ENCODE data around the gene CBLN1.

- no peak for TF ChIP-seq CTCF (IDR thresholded peaks at IDR 0.05)
- TF ChIP-seq AFF4 (CRISPR knock-in tag; IDR thresholded peaks at IDR 0.05; ENCODE audit: borderline replicate concordance), result no peak
- TF ChIP-seq, protein P1, sequence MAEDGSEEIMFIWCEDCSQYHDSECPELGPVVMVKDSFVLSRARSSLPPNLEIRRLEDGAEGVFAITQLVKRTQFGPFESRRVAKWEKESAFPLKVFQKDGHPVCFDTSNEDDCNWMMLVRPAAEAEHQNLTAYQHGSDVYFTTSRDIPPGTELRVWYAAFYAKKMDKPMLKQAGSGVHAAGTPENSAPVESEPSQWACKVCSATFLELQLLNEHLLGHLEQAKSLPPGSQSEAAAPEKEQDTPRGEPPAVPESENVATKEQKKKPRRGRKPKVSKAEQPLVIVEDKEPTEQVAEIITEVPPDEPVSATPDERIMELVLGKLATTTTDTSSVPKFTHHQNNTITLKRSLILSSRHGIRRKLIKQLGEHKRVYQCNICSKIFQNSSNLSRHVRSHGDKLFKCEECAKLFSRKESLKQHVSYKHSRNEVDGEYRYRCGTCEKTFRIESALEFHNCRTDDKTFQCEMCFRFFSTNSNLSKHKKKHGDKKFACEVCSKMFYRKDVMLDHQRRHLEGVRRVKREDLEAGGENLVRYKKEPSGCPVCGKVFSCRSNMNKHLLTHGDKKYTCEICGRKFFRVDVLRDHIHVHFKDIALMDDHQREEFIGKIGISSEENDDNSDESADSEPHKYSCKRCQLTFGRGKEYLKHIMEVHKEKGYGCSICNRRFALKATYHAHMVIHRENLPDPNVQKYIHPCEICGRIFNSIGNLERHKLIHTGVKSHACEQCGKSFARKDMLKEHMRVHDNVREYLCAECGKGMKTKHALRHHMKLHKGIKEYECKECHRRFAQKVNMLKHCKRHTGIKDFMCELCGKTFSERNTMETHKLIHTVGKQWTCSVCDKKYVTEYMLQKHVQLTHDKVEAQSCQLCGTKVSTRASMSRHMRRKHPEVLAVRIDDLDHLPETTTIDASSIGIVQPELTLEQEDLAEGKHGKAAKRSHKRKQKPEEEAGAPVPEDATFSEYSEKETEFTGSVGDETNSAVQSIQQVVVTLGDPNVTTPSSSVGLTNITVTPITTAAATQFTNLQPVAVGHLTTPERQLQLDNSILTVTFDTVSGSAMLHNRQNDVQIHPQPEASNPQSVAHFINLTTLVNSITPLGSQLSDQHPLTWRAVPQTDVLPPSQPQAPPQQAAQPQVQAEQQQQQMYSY (CRISPR knock-in tag; IDR thresholded peaks at IDR 0.05), result no peak
- no peak for TF ChIP-seq ZNF263 (CRISPR knock-in tag; IDR thresholded peaks at IDR 0.05; ENCODE audit: low read depth)
- no peak for TF ChIP-seq NR2C2 (CRISPR knock-in tag; IDR thresholded peaks at IDR 0.05)
- TF ChIP-seq GRHL2 (CRISPR knock-in tag; IDR thresholded peaks at IDR 0.05; ENCODE audit: insufficient replicate concordance, severe bottlenecking), result no peak
- no peak for TF ChIP-seq NFE2L1 (CRISPR knock-in tag; IDR thresholded peaks at IDR 0.05)
- no peak for TF ChIP-seq MAX (CRISPR knock-in tag; IDR thresholded peaks at IDR 0.05)
- no peak for TF ChIP-seq ZNF232 (CRISPR knock-in tag; IDR thresholded peaks at IDR 0.05)
- TF ChIP-seq FOXK1 (CRISPR knock-in tag; IDR thresholded peaks at IDR 0.05), result no peak
- no peak for TF ChIP-seq TEAD4 (CRISPR knock-in tag; IDR thresholded peaks at IDR 0.05)
These were observed 19.1 kb downstream of the CBLN1 start for GRCh38 chr16:49262501-49262900.

Data from WTC11 (cell line).